Stimulated activated CD8-positive, alpha-beta memory T cell treated with anti-CD3 and anti-CD28 coated beads, Interleukin-7, amount 100 ng/mL, for 4 hours (primary cell): ENCODE results near the gene KRT81.
"Not testable (repeated sequence)": the region's sequence is repeated elsewhere in the genome, so short reads cannot be mapped to it uniquely, and the experiment has no call there.

Experiments used
- DNase-seq, 2 donors: peaks; one replicate each; pipeline ENCODE4 v3.0.0-alpha.2; 2020; ENCODE audit warnings: low read depth in 2 of 2

KRT81 gene

GRCh38 chr12:52317468-52318052 lies 26.2 kb upstream of the KRT81 start:
- no peak for DNase-seq

GRCh38 chr12:52316701-52317100 lies 25.4 kb upstream of the KRT81 start:
- DNase-seq, result no peak

GRCh38 chr12:52316290-52316689 lies 25.0 kb upstream of the KRT81 start:
- no peak for DNase-seq

GRCh38 chr12:52315721-52316120 lies 24.4 kb upstream of the KRT81 start:
- DNase-seq, result not testable (repeated sequence)

- no peak for DNase-seq
Measured at GRCh38 chr12:52314511-52314910, 23.2 kb upstream of the KRT81 start.

- no peak for DNase-seq
Measured at GRCh38 chr12:52313926-52314325, 22.6 kb upstream of the KRT81 start.

- no peak for DNase-seq
Measured at GRCh38 chr12:52313461-52313860, 22.1 kb upstream of the KRT81 start.

GRCh38 chr12:52312086-52312485 lies 20.8 kb upstream of the KRT81 start:
- no peak for DNase-seq

- no peak for DNase-seq
Measured at GRCh38 chr12:52311285-52311648, 19.9 kb upstream of the KRT81 start.

- DNase-seq, result no peak
Measured at GRCh38 chr12:52310622-52311284, 19.4 kb upstream of the KRT81 start.

- no peak for DNase-seq
Measured at GRCh38 chr12:52308806-52309425, 17.6 kb upstream of the KRT81 start.

GRCh38 chr12:52307836-52308805 lies 16.8 kb upstream of the KRT81 start:
- peak; percentile 2 to 27 for DNase-seq

GRCh38 chr12:52306731-52307130 lies 15.4 kb upstream of the KRT81 start:
- DNase-seq, result no peak

GRCh38 chr12:52305921-52306705 lies 14.8 kb upstream of the KRT81 start:
- no peak for DNase-seq

- DNase-seq, result peak in 1 of 2 donors; percentile 16
Measured at GRCh38 chr12:52304941-52305411, 13.6 kb upstream of the KRT81 start.

- DNase-seq, result not testable (repeated sequence)
Measured at GRCh38 chr12:52302242-52302914, 11.0 kb upstream of the KRT81 start.

- not testable (repeated sequence) for DNase-seq
Measured at GRCh38 chr12:52301721-52302120, 10.4 kb upstream of the KRT81 start.

- DNase-seq, result no peak
Measured at GRCh38 chr12:52300796-52301691, 9.7 kb upstream of the KRT81 start.

- DNase-seq, result no peak
Measured at GRCh38 chr12:52298677-52299190, 7.4 kb upstream of the KRT81 start.
